Measurements from ENCODE around the gene MLIP. TPM values are rescaled to one million over a fixed set of nuclear protein-coding genes. Genes with fewer than 3 reads are reported as not detected.

The MLIP gene
- total RNA-seq, 5 donors from 2014 or later (not counting 1 experiment from before 2014, with no cell fraction given), result not detected

DNA sequence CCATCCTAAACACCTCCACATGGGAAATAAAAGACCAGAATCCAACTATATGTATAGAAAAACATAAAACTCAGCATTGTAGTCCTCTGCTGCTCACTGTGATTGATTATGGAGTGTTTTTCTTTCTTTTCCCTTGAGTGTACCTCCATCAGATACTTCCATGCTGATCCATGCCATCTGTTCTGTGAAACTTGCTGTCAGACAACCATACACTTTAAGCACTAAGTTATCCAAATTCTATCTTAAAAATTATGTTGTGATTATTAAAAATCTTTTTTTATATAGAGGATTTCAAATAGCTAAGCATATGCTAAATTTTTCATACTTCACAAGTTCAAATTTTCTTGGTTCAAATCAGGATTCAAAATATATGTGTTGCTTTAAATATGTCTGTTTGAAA, 105.1 kb downstream of the MLIP start:
- peaks cover 0 to 8% of the 10 kb centered on the region in 2 experiments for H3K4me1 ChIP-seq (ENCODE audit: control insufficient read depth in 1 of 2, extremely low read depth in 1 of 2, insufficient read depth in 2 of 2, low read length in 2 of 2)
- no peak overlapping the region for H3K4me3 Mint-ChIP-seq
- H3K9me3 Mint-ChIP-seq, result peaks cover 0 to 4% (median 0%) of the 10 kb centered on the region in 3 donors
- ChIA-PET CTCF (no interaction called here), POLR2A (no interaction called here)
- H3K4me1 Mint-ChIP-seq, result no peaks in the 10 kb centered on the region
- no peaks in the 10 kb centered on the region for H3K9me3 ChIP-seq
- no peak overlapping the region for H3K27ac ChIP-seq (ENCODE audit: low read length)
- no peak overlapping the region for H3K27ac Mint-ChIP-seq
- H3K27me3 ChIP-seq (replicated peaks in 1 of 2; ENCODE audit: control insufficient read depth in 2 of 2, extremely low read depth in 1 of 2, insufficient read depth in 2 of 2, low read length in 1 of 2), result no peaks in the 10 kb centered on the region
- H3K27me3 Mint-ChIP-seq, result no peaks in the 10 kb centered on the region
- no peak overlapping the region for H3K4me3 ChIP-seq (ENCODE audit: control insufficient read depth in 1 of 2, extremely low read depth in 1 of 2, low read length in 1 of 2)
- DNase-seq (no peak), ATAC-seq (replicated peaks in 1 of 4) (no peak)
- H3K36me3 ChIP-seq (ENCODE audit: control insufficient read depth in 2 of 2, extremely low read depth in 1 of 2, insufficient read depth in 1 of 2, low read length in 1 of 2), result no peaks in the 10 kb centered on the region
- no peaks in the 10 kb centered on the region for H3K36me3 Mint-ChIP-seq

DNA sequence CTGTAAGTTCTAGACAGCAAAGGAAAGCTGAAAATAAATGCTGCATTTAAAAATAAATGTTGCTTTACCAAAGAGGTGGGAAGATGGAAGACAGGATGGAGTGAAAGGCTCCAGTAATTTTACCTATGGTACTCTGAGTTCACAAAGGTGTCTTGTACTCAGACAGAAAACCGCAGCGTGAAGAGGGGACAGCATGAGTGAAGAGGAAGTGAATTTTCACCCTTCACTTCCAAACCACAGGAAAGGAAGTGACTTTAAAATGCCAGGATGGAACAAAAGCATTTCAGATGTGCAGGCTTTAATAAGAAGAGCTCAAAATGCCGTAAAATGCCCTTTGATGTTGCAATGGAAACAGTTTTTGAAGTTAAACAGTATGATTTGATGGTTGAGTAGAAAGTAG, 105.8 kb downstream of the MLIP start:
- no peak overlapping the region for H3K27ac ChIP-seq (ENCODE audit: low read length)
- ChIA-PET CTCF (no interaction called here), POLR2A (no interaction called here)
- Mint-ChIP-seq H3K27me3 (no peaks in the 10 kb centered on the region), H3K9me3 (peaks cover 0 to 4% (median 0%) of the 10 kb centered on the region in 3 donors), H3K27ac (no peak overlapping the region), H3K36me3 (no peaks in the 10 kb centered on the region), H3K4me1 (no peaks in the 10 kb centered on the region), H3K4me3 (no peak overlapping the region)
- H3K9me3 ChIP-seq, result no peaks in the 10 kb centered on the region
- no peak for ATAC-seq (replicated peaks in 1 of 4)
- H3K36me3 ChIP-seq (ENCODE audit: control insufficient read depth in 2 of 2, extremely low read depth in 1 of 2, insufficient read depth in 1 of 2, low read length in 1 of 2), result no peaks in the 10 kb centered on the region
- DNase-seq, result no peak
- 0% methylated on average over 1 of the region's 3 CpGs for WGBS (ENCODE audit: insufficient coverage)
- no peak overlapping the region for H3K4me3 ChIP-seq (ENCODE audit: control insufficient read depth in 1 of 2, extremely low read depth in 1 of 2, low read length in 1 of 2)
- H3K27me3 ChIP-seq (replicated peaks in 1 of 2; ENCODE audit: control insufficient read depth in 2 of 2, extremely low read depth in 1 of 2, insufficient read depth in 2 of 2, low read length in 1 of 2), result no peaks in the 10 kb centered on the region
- peaks cover 0 to 8% of the 10 kb centered on the region in 2 experiments for H3K4me1 ChIP-seq (ENCODE audit: control insufficient read depth in 1 of 2, extremely low read depth in 1 of 2, insufficient read depth in 2 of 2, low read length in 2 of 2)

DNA sequence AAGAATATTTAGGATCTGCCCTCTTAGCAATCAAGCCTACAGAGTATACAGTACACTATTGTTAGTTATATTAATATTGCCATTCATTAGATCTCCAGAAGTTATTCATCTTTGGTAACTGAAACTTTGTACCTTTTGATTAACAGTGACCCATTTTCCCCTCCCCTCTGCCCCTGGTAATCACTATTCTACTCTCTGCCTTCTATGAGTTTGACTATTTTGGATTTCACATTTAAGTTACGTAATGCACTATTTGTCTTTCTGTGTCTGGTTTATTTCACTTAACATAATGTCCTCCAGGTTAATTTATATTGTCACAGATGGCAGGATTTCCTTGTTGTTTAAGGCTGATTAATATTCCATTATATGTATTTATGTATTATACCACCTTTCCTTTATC, 111.0 kb downstream of the MLIP start:
- Mint-ChIP-seq H3K27me3 (no peaks in the 10 kb centered on the region), H3K4me1 (no peaks in the 10 kb centered on the region), H3K36me3 (no peaks in the 10 kb centered on the region), H3K9me3 (peaks cover 0 to 11% (median 0%) of the 10 kb centered on the region in 3 donors), H3K27ac (no peak overlapping the region), H3K4me3 (no peak overlapping the region)
- ChIA-PET POLR2A (no interaction called here), CTCF (no interaction called here)
- H3K36me3 ChIP-seq (ENCODE audit: control insufficient read depth in 2 of 2, extremely low read depth in 1 of 2, insufficient read depth in 1 of 2, low read length in 1 of 2), result no peaks in the 10 kb centered on the region
- H3K9me3 ChIP-seq, result no peaks in the 10 kb centered on the region
- DNase-seq, result no peak
- no peak overlapping the region for H3K27ac ChIP-seq (ENCODE audit: low read length)
- no CpG with 5 or more reads among the region's 1 CpG for whole genome bisulfite sequencing (ENCODE audit: insufficient coverage)
- no peak overlapping the region for H3K4me3 ChIP-seq (ENCODE audit: control insufficient read depth in 1 of 2, extremely low read depth in 1 of 2, low read length in 1 of 2)
- no peaks in the 10 kb centered on the region for H3K4me1 ChIP-seq (ENCODE audit: control insufficient read depth in 1 of 2, extremely low read depth in 1 of 2, insufficient read depth in 2 of 2, low read length in 2 of 2)
- H3K27me3 ChIP-seq (replicated peaks in 1 of 2; ENCODE audit: control insufficient read depth in 2 of 2, extremely low read depth in 1 of 2, insufficient read depth in 2 of 2, low read length in 1 of 2), result no peaks in the 10 kb centered on the region
- ATAC-seq (replicated peaks in 1 of 4), result no peak

DNA sequence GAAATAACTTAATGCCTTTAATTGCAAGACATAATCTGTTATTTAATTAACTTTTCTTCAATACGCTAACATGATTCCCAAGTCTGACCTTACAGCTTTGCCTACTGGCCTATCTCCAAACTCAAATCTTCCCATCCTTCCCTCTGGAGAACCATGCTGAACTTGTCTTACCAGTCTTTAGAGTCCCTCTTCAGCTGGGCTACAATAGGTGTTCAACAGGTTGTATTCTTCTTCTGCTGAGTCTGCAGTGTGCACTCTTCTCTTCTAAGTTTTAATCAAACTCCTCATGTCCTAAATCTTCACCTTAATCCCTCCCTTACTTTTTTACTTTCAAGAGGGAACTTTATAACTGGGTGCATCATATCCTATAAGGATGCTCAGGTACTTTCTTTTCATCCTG, 121.5 kb downstream of the MLIP start:
- DNase-seq (no peak), ATAC-seq (replicated peaks in 1 of 4) (no peak)
- no peaks in the 10 kb centered on the region for H3K4me1 ChIP-seq (ENCODE audit: control insufficient read depth in 1 of 2, extremely low read depth in 1 of 2, insufficient read depth in 2 of 2, low read length in 2 of 2)
- Mint-ChIP-seq H3K4me3 (no peak overlapping the region), H3K9me3 (peaks cover 0 to 3% (median 2%) of the 10 kb centered on the region in 3 donors), H3K27ac (no peak overlapping the region), H3K4me1 (no peaks in the 10 kb centered on the region), H3K36me3 (no peaks in the 10 kb centered on the region), H3K27me3 (no peaks in the 10 kb centered on the region)
- CTCF ChIA-PET, result no interaction called here
- no peaks in the 10 kb centered on the region for H3K27me3 ChIP-seq (replicated peaks in 1 of 2; ENCODE audit: control insufficient read depth in 2 of 2, extremely low read depth in 1 of 2, insufficient read depth in 2 of 2, low read length in 1 of 2)
- WGBS (ENCODE audit: insufficient coverage), result 100% methylated on average over 1 of the region's 1 CpG
- H3K9me3 ChIP-seq, result no peaks in the 10 kb centered on the region
- no peaks in the 10 kb centered on the region for H3K36me3 ChIP-seq (ENCODE audit: control insufficient read depth in 2 of 2, extremely low read depth in 1 of 2, insufficient read depth in 1 of 2, low read length in 1 of 2)
- no peak overlapping the region for H3K4me3 ChIP-seq (ENCODE audit: control insufficient read depth in 1 of 2, extremely low read depth in 1 of 2, low read length in 1 of 2)
- POLR2A ChIA-PET, result no interaction called here
- no peak overlapping the region for H3K27ac ChIP-seq (ENCODE audit: low read length)

DNA sequence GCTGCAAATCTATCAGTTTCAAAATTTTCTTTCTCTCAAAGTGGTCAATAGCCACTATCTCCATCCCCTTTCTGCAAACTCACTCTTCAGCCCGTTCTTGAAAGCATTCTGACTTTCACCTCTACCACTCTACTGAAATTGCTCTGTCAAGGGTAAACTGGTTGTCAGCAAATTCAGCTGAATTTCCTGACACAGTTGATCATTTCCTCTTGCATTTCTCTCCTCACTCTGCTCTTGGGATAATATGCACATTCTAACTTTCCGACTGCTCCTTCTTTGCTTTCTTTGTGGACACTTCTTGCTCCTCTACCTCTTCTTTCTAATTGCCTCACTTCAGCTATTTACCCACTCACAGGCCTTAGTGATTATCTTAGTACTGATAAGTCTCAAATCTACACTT, 123.3 kb downstream of the MLIP start:
- no peaks in the 10 kb centered on the region for H3K36me3 ChIP-seq (ENCODE audit: control insufficient read depth in 2 of 2, extremely low read depth in 1 of 2, insufficient read depth in 1 of 2, low read length in 1 of 2)
- WGBS (ENCODE audit: insufficient coverage), result 24% methylated on average over 1 of the region's 2 CpGs
- no peaks in the 10 kb centered on the region for H3K27me3 ChIP-seq (replicated peaks in 1 of 2; ENCODE audit: control insufficient read depth in 2 of 2, extremely low read depth in 1 of 2, insufficient read depth in 2 of 2, low read length in 1 of 2)
- H3K27ac ChIP-seq (ENCODE audit: low read length), result no peak overlapping the region
- ChIA-PET POLR2A (no interaction called here), CTCF (no interaction called here)
- H3K4me3 Mint-ChIP-seq, result no peak overlapping the region
- ATAC-seq (replicated peaks in 1 of 4) (no peak), DNase-seq (no peak)
- no peaks in the 10 kb centered on the region for H3K4me1 ChIP-seq (ENCODE audit: control insufficient read depth in 1 of 2, extremely low read depth in 1 of 2, insufficient read depth in 2 of 2, low read length in 2 of 2)
- no peaks in the 10 kb centered on the region for H3K27me3 Mint-ChIP-seq
- no peak overlapping the region for H3K27ac Mint-ChIP-seq
- H3K4me3 ChIP-seq (ENCODE audit: control insufficient read depth in 1 of 2, extremely low read depth in 1 of 2, low read length in 1 of 2), result no peak overlapping the region
- H3K9me3 ChIP-seq, result no peaks in the 10 kb centered on the region
- H3K9me3 Mint-ChIP-seq, result peaks cover 0 to 8% (median 0%) of the 10 kb centered on the region in 3 donors
- no peaks in the 10 kb centered on the region for H3K4me1 Mint-ChIP-seq
- H3K36me3 Mint-ChIP-seq, result no peaks in the 10 kb centered on the region

DNA sequence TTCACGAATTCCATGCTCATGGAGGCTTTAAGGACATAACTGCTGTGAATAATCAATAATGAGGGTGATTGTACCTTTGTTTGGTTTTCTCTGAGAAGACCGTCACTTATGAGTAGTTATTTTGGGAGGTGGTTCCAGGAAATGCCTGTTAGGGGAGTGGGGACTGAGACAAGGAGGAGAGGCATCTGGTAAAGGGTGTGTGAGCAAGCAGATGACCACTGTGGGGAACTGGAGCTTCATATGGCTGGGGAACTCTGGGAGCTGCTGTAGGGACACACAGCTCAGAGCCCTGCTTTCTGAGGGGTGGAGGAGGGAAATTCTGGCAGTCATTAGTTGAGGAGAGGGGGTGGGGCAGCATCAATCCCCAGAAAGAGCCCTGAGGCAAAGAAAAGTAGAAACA, 125.7 kb downstream of the MLIP start:
- Mint-ChIP-seq H3K27me3 (no peaks in the 10 kb centered on the region), H3K9me3 (peaks cover 0 to 8% (median 0%) of the 10 kb centered on the region in 3 donors), H3K4me1 (no peaks in the 10 kb centered on the region), H3K36me3 (no peaks in the 10 kb centered on the region), H3K4me3 (no peak overlapping the region), H3K27ac (no peak overlapping the region)
- no peaks in the 10 kb centered on the region for H3K27me3 ChIP-seq (replicated peaks in 1 of 2; ENCODE audit: control insufficient read depth in 2 of 2, extremely low read depth in 1 of 2, insufficient read depth in 2 of 2, low read length in 1 of 2)
- no peak overlapping the region for H3K27ac ChIP-seq (ENCODE audit: low read length)
- H3K4me1 ChIP-seq (ENCODE audit: control insufficient read depth in 1 of 2, extremely low read depth in 1 of 2, insufficient read depth in 2 of 2, low read length in 2 of 2), result no peaks in the 10 kb centered on the region
- H3K4me3 ChIP-seq (ENCODE audit: control insufficient read depth in 1 of 2, extremely low read depth in 1 of 2, low read length in 1 of 2), result no peak overlapping the region
- 59% methylated on average over 1 of the region's 2 CpGs for WGBS (ENCODE audit: insufficient coverage)
- H3K36me3 ChIP-seq (ENCODE audit: control insufficient read depth in 2 of 2, extremely low read depth in 1 of 2, insufficient read depth in 1 of 2, low read length in 1 of 2), result no peaks in the 10 kb centered on the region
- DNase-seq, result no peak
- POLR2A ChIA-PET, result no interaction called here
- CTCF ChIA-PET, result no interaction called here
- ATAC-seq (replicated peaks in 1 of 4), result no peak
- H3K9me3 ChIP-seq, result no peaks in the 10 kb centered on the region

DNA sequence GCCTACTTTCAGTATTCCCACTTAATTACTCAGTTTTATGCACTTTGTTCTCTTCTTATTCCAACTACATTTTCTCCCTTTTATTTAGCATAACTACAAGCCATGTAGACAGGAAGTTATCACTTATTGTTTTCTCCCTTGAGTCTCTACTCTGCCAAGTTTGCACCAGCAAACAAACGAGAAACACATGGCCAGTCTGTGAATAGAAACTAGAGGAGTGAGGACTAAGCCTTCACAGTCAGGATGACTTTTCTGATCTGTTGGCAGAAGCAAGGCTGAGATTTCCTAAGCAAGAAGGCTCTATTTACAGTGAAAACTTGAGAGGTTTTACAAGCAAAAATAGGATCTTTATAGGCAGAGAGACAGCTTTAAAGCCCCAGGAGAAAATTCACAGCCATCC, 127.2 kb downstream of the MLIP start:
- Mint-ChIP-seq H3K9me3 (peaks cover 0 to 5% (median 0%) of the 10 kb centered on the region in 3 donors), H3K27ac (no peak overlapping the region), H3K4me1 (no peaks in the 10 kb centered on the region), H3K4me3 (no peak overlapping the region), H3K36me3 (no peaks in the 10 kb centered on the region), H3K27me3 (no peaks in the 10 kb centered on the region)
- no peaks in the 10 kb centered on the region for H3K36me3 ChIP-seq (ENCODE audit: control insufficient read depth in 2 of 2, extremely low read depth in 1 of 2, insufficient read depth in 1 of 2, low read length in 1 of 2)
- no peaks in the 10 kb centered on the region for H3K27me3 ChIP-seq (replicated peaks in 1 of 2; ENCODE audit: control insufficient read depth in 2 of 2, extremely low read depth in 1 of 2, insufficient read depth in 2 of 2, low read length in 1 of 2)
- H3K4me1 ChIP-seq (ENCODE audit: control insufficient read depth in 1 of 2, extremely low read depth in 1 of 2, insufficient read depth in 2 of 2, low read length in 2 of 2), result no peaks in the 10 kb centered on the region
- no peak overlapping the region for H3K27ac ChIP-seq (ENCODE audit: low read length)
- DNase-seq (no peak), ATAC-seq (replicated peaks in 1 of 4) (no peak)
- ChIA-PET POLR2A (no interaction called here), CTCF (no interaction called here)
- no peaks in the 10 kb centered on the region for H3K9me3 ChIP-seq
- no peak overlapping the region for H3K4me3 ChIP-seq (ENCODE audit: control insufficient read depth in 1 of 2, extremely low read depth in 1 of 2, low read length in 1 of 2)
- WGBS (ENCODE audit: insufficient coverage), result 25% methylated on average over 1 of the region's 1 CpG
